Liver (tissue), 3 donors: Measurements from ENCODE around the gene ETAA1.

Experiments
- EGR1 ChIP-seq, 2 donors: IDR thresholded peaks; 2 replicates each; pipeline ENCODE4 v1.6.1; 2016 to 2018; ENCODE audit warnings: antibody characterized with exemption in 2 of 2, low read depth in 2 of 2
- GABPA ChIP-seq, 2 donors: IDR thresholded peaks in 1 of 2; conservative IDR thresholded peaks in 1 of 2; 2 replicates each; pipeline ENCODE4 v1.6.1; 2016; ENCODE audit warnings: antibody characterized with exemption in 2 of 2, mild to moderate bottlenecking in 1 of 2, moderate library complexity in 1 of 2
- HNF4G ChIP-seq: IDR thresholded peaks from 2 replicates; pipeline ENCODE4 v1.6.1; 2016; ENCODE audit warnings: antibody characterized with exemption
- RAD21 ChIP-seq, 2 donors: IDR thresholded peaks; 2 replicates each; pipeline ENCODE4 v1.6.1; 2016; ENCODE audit warnings: antibody characterized with exemption in 2 of 2, mild to moderate bottlenecking in 2 of 2
- RXRA ChIP-seq, 2 donors: IDR thresholded peaks; 2 replicates each; pipeline ENCODE4 v1.6.1; 2017 to 2018; ENCODE audit warnings: antibody characterized with exemption in 2 of 2, mild to moderate bottlenecking in 1 of 2
- TAF1 ChIP-seq: conservative IDR thresholded peaks from 2 replicates; pipeline ENCODE4 v1.6.1; 2016; ENCODE audit warnings: antibody characterized with exemption, mild to moderate bottlenecking
- YY1 ChIP-seq: IDR thresholded peaks from 2 replicates; pipeline ENCODE4 v1.6.1; 2016; ENCODE audit warnings: antibody characterized with exemption, mild to moderate bottlenecking
- TF ChIP-seq, protein P1 (sequence below): fragments of 150-350 bp; IDR thresholded peaks from 2 replicates; pipeline ENCODE4 v1.5.1; 2017; ENCODE audit warnings: improper control_type of control experiment, low read depth, low read length; ENCODE audit not compliant: missing input control
- TF ChIP-seq, protein P2 (sequence below): IDR thresholded peaks from 2 replicates; pipeline ENCODE4 v1.6.1; 2016; ENCODE audit warnings: antibody characterized with exemption
- TF ChIP-seq, protein P3 (sequence below): IDR thresholded peaks from 2 replicates; pipeline ENCODE4 v1.6.1; 2016; ENCODE audit warnings: antibody characterized with exemption, mild to moderate bottlenecking
- TF ChIP-seq, protein P4 (sequence below): IDR thresholded peaks from 2 replicates; pipeline ENCODE4 v1.6.1; 2016; ENCODE audit warnings: antibody characterized with exemption
- donor health status: healthy.
- donor health status: healthy.

DNA sequence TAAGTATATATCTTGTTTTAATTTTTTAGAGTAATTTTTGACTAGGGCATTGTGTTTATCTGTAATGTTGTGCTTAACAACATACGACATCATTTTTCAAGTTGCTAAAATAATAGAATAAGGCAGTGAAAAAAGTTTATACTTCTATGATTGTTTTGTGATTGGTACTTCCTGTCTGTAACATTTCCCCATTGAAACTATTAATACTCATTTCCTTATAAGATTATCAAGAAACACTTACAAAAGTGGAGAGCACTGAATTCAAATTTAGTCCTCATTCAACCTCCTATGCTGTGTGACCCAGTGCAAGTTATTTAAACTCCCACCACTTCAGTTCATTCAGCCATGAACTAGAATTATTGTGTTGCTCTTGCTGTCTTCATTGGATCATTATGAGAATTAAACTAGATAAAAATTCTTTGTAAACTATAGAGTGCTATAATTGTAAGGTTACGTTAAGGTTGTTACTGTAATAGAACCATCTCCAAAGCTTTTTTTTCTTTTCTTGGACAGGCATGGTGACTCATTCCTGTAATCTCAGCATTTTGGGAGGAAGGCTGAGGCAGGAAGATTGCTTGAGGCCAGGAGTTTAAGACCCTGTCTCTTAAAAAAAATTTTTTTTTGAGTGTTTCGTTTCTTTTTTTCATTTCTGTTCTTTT, 2.8 kb downstream of the ETAA1 start:
- TF ChIP-seq, protein P1, sequence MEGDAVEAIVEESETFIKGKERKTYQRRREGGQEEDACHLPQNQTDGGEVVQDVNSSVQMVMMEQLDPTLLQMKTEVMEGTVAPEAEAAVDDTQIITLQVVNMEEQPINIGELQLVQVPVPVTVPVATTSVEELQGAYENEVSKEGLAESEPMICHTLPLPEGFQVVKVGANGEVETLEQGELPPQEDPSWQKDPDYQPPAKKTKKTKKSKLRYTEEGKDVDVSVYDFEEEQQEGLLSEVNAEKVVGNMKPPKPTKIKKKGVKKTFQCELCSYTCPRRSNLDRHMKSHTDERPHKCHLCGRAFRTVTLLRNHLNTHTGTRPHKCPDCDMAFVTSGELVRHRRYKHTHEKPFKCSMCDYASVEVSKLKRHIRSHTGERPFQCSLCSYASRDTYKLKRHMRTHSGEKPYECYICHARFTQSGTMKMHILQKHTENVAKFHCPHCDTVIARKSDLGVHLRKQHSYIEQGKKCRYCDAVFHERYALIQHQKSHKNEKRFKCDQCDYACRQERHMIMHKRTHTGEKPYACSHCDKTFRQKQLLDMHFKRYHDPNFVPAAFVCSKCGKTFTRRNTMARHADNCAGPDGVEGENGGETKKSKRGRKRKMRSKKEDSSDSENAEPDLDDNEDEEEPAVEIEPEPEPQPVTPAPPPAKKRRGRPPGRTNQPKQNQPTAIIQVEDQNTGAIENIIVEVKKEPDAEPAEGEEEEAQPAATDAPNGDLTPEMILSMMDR, result no peak
- TF ChIP-seq EGR1 (IDR thresholded peaks at IDR 0.05; ENCODE audit: low read depth in 2 of 2), result no peak
- TF ChIP-seq HNF4G, result no peak
- TF ChIP-seq, protein P2, sequence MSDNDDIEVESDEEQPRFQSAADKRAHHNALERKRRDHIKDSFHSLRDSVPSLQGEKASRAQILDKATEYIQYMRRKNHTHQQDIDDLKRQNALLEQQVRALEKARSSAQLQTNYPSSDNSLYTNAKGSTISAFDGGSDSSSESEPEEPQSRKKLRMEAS, result no peak
- TF ChIP-seq, protein P3, sequence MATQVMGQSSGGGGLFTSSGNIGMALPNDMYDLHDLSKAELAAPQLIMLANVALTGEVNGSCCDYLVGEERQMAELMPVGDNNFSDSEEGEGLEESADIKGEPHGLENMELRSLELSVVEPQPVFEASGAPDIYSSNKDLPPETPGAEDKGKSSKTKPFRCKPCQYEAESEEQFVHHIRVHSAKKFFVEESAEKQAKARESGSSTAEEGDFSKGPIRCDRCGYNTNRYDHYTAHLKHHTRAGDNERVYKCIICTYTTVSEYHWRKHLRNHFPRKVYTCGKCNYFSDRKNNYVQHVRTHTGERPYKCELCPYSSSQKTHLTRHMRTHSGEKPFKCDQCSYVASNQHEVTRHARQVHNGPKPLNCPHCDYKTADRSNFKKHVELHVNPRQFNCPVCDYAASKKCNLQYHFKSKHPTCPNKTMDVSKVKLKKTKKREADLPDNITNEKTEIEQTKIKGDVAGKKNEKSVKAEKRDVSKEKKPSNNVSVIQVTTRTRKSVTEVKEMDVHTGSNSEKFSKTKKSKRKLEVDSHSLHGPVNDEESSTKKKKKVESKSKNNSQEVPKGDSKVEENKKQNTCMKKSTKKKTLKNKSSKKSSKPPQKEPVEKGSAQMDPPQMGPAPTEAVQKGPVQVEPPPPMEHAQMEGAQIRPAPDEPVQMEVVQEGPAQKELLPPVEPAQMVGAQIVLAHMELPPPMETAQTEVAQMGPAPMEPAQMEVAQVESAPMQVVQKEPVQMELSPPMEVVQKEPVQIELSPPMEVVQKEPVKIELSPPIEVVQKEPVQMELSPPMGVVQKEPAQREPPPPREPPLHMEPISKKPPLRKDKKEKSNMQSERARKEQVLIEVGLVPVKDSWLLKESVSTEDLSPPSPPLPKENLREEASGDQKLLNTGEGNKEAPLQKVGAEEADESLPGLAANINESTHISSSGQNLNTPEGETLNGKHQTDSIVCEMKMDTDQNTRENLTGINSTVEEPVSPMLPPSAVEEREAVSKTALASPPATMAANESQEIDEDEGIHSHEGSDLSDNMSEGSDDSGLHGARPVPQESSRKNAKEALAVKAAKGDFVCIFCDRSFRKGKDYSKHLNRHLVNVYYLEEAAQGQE, result no peak
- TF ChIP-seq RAD21 (IDR thresholded peaks at IDR 0.05), result no peak
- no peak for TF ChIP-seq YY1
- TF ChIP-seq, protein P4, sequence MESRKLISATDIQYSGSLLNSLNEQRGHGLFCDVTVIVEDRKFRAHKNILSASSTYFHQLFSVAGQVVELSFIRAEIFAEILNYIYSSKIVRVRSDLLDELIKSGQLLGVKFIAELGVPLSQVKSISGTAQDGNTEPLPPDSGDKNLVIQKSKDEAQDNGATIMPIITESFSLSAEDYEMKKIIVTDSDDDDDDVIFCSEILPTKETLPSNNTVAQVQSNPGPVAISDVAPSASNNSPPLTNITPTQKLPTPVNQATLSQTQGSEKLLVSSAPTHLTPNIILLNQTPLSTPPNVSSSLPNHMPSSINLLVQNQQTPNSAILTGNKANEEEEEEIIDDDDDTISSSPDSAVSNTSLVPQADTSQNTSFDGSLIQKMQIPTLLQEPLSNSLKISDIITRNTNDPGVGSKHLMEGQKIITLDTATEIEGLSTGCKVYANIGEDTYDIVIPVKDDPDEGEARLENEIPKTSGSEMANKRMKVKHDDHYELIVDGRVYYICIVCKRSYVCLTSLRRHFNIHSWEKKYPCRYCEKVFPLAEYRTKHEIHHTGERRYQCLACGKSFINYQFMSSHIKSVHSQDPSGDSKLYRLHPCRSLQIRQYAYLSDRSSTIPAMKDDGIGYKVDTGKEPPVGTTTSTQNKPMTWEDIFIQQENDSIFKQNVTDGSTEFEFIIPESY, result no peak
- TF ChIP-seq GABPA (IDR thresholded peaks at IDR 0.05 in 1 of 2, conservative IDR thresholded peaks at IDR 0.05 in 1 of 2), result no peak
- no peak for TF ChIP-seq TAF1
- TF ChIP-seq RXRA (IDR thresholded peaks at IDR 0.05), result no peak
